Adrenal gland (tissue), 12 donors: Measurements from ENCODE around the gene ZKSCAN4. TPM values are rescaled to one million over a fixed set of nuclear protein-coding genes. Genes with fewer than 3 reads are reported as not detected.

Source experiments
- DNase-seq, 7 donors: peaks; one replicate each; pipeline ENCODE4 v3.0.0-alpha.2; 2019 to 2020
- H3K27ac ChIP-seq, 5 donors: fragments of 200-600 bp; sonication (generic) in 4 of 5; 1 replicate in 3 of 5; 2 replicates in 2 of 5; pipeline versions ENCODE4 v1.5.1 to v1.8.0; 2016 to 2020; ENCODE audit warnings: mild to moderate bottlenecking in 1 of 5
- H3K27me3 ChIP-seq: fragments of 200-600 bp; 2 replicates; pipeline ENCODE4 v1.8.0; 2021
- H3K36me3 ChIP-seq, 2 donors: fragments of 200-600 bp; replicated peaks in 1 of 2; 1 replicate in 1 of 2; 2 replicates in 1 of 2; pipeline versions ENCODE4 v1.5.1 to v1.8.0; 2018 to 2022
- H3K4me1 ChIP-seq, 2 donors: fragments of 200-600 bp; replicated peaks in 1 of 2; 1 replicate in 1 of 2; 2 replicates in 1 of 2; pipeline versions ENCODE4 v1.5.1 to v1.8.0; 2018 to 2021
- H3K4me3 ChIP-seq, 4 donors: fragments of 200-600 bp; sonication (generic) in 3 of 4; one replicate each; pipeline ENCODE4 v1.5.1; 2016 to 2018
- H3K9me3 ChIP-seq, 3 donors: fragments of 200-600 bp; sonication (generic) in 1 of 3; replicated peaks in 1 of 3; 1 replicate in 2 of 3; 2 replicates in 1 of 3; pipeline versions ENCODE4 v1.5.1 to v1.8.0; 2016 to 2021
- CTCF ChIP-seq, 6 experiments: fragments of 450-650 bp in 4 of 6; fragments of 200-600 bp in 2 of 6; sonication (generic) in 1 of 6; IDR thresholded peaks; 1 replicate in 5 of 6; 2 replicates in 1 of 6; pipeline versions ENCODE4 v1.5.1 to v1.8.0; 2016 to 2021; ENCODE audit warnings: antibody characterized with exemption in 6 of 6, mild to moderate bottlenecking in 2 of 6, moderate library complexity in 1 of 6
- POLR2A ChIP-seq, 2 donors: fragments of 450-650 bp; IDR thresholded peaks; one replicate each; pipeline ENCODE4 v1.6.1; 2017; ENCODE audit warnings: antibody characterized with exemption in 2 of 2, mild to moderate bottlenecking in 2 of 2, moderate library complexity in 1 of 2
- WGBS, 4 donors: extraction: QIAGEN DNeasy Blood & Tissue Kit in 2 of 4; methylation state at CpG; one replicate each; pipeline versions ENCODE4 v1.1.5 to v1.1.7; 2013 to 2017; 5-methylcytosine and 5-hydroxymethylcytosine counted together
- intact Hi-C, 2 donors: fragments of 100-400 bp; cut with DNase I; formaldehyde crosslinking; loops; one replicate each; pipeline versions ENCODE4 v1.14.1 to v1.15.0; 2022 to 2023
- polyA plus RNA-seq, 3 donors: library from polyadenylated mRNA; stranded (reverse); fragments of 200-250 nt in 2 of 3; fragments of 350-450 nt in 1 of 3; fragmentation: Illumina TruSeq in 1 of 3; extraction: RNeasy Lipid Tissue Mini Kit (QIAGEN cat#74804) in 1 of 3; gene quantifications; one replicate each; pipeline ENCODE4 v1.2.3, GENCODE V29; 2013 to 2014
- total RNA-seq, 9 donors: library from RNA; depleted of rRNA in 4 of 9; stranded (reverse); fragments of >200 nt in 4 of 9; fragments of 120-200 nt in 1 of 9; fragmentation: NEBNext Ultra II Directional in 1 of 9; extraction: Animal tissue kit (Norgen Biotek cat#: 25700) in 1 of 9; gene quantifications; one replicate each; pipeline versions ENCODE4 v1.1.0 to v1.2.4, GENCODE V29; 2013 to 2023
- donor health status: healthy with polysubstance abuse.
- donor health status: Bipolar disorder and iron deficiency.
- donor health status: DM: yes; HTN: yes; CAD: no.
- donor health status: DM: no; HTN: no; CAD: no.
- donor health status: DM: no; HTN: no; CAD: no.
- donor health status: DM: yes; HTN: yes; CAD: no.

Gene ZKSCAN4
- total and polyA plus RNA-seq, 12 donors: 1.5 to 7.3 (median 4.3) TPM

GRCh38 chr6:28239636-28240035, 12.4 kb downstream of the ZKSCAN4 start:
- TF ChIP-seq POLR2A (IDR thresholded peaks at IDR 0.05) (no peak), CTCF (IDR thresholded peaks at IDR 0.05) (no peak)
- Histone ChIP-seq H3K36me3 (peaks cover 0 to 5% of the 10 kb centered on the region in 2 donors), H3K4me3 (no peak overlapping the region), H3K4me1 (no peaks in the 10 kb centered on the region), H3K27me3 (no peaks in the 10 kb centered on the region), H3K27ac (no peak overlapping the region), H3K9me3 (no peaks in the 10 kb centered on the region)
- 86 to 100% (median 94%) methylated on average over 1 of the region's 1 CpG for WGBS, 4 donors
- DNase-seq: no peak
- intact Hi-C loops: no loop called here

GRCh38 chr6:28235912-28236452, 16.1 kb downstream of the ZKSCAN4 start:
- WGBS, 4 donors: 70 to 84% (median 76%) methylated on average over 3 of the region's 3 CpGs

DNA sequence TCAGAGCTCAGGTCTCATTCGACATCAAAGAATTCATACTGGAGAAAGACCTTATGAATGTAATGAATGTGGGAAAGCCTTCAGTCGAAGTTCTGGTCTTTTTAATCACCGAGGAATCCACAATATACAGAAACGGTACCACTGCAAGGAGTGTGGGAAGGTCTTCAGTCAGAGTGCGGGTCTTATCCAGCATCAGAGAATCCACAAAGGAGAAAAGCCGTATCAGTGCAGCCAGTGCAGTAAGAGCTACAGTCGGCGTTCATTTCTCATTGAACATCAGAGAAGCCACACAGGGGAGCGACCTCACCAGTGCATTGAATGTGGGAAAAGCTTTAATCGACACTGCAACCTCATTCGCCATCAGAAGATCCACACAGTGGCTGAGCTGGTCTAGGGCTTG, 19.3 kb downstream of the ZKSCAN4 start:
- TF ChIP-seq CTCF (IDR thresholded peaks at IDR 0.05) (no peak), POLR2A (IDR thresholded peaks at IDR 0.05) (no peak)
- no peak overlapping the region for H3K4me3 ChIP-seq
- H3K27ac ChIP-seq: no peak overlapping the region
- H3K36me3 ChIP-seq: peaks cover 0 to 29% of the 10 kb centered on the region in 2 donors
- H3K27me3 ChIP-seq: no peaks in the 10 kb centered on the region
- WGBS, 4 donors: 94 to 98% (median 95%) methylated on average over 11 of the region's 11 CpGs
- intact Hi-C loops: no loop called here
- DNase-seq: no peak
- no peaks in the 10 kb centered on the region for H3K9me3 ChIP-seq
- no peaks in the 10 kb centered on the region for H3K4me1 ChIP-seq

More at GRCh38 chr6:28235912-28236452, 16.1 kb downstream of the ZKSCAN4 start:
- no peaks in the 10 kb centered on the region for H3K27me3 ChIP-seq
- no peak for DNase-seq
- H3K9me3 ChIP-seq: no peaks in the 10 kb centered on the region
- intact Hi-C loops: no loop called here
- no peak overlapping the region for H3K4me3 ChIP-seq
- H3K36me3 ChIP-seq: no peaks in the 10 kb centered on the region
- H3K27ac ChIP-seq: no peak overlapping the region
- H3K4me1 ChIP-seq: no peaks in the 10 kb centered on the region
- no peak for TF ChIP-seq POLR2A (IDR thresholded peaks at IDR 0.05)
- no peak for TF ChIP-seq CTCF (IDR thresholded peaks at IDR 0.05)

DNA sequence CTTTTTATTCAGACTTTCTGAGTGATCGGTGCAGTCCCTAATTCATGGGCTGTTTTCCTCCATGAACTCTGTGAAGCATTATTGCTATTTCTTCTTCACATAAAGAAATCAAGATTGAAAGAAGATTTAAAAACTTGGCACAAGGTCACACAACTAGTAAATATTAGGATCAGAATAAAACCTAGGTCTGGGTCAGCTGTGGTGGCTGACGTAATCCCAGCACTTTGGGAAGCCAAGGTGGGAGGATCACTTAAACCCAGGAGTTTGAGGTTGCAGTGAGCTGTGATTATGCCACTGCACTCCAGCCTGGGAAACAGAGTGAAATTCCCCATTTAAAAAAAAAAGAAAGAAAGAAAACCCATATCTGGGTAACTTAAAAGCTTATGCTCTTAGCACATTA, 25.6 kb downstream of the ZKSCAN4 start:
- TF ChIP-seq POLR2A (IDR thresholded peaks at IDR 0.05) (no peak), CTCF (IDR thresholded peaks at IDR 0.05) (no peak)
- peaks cover 0 to 35% of the 10 kb centered on the region in 2 donors for H3K36me3 ChIP-seq
- WGBS, 4 donors: 91 to 95% (median 93%) methylated on average over 2 of the region's 2 CpGs
- no peaks in the 10 kb centered on the region for H3K9me3 ChIP-seq
- no peak overlapping the region for H3K27ac ChIP-seq
- H3K4me1 ChIP-seq: peaks cover 7 to 15% of the 10 kb centered on the region in 2 donors
- DNase-seq: no peak
- no peaks in the 10 kb centered on the region for H3K27me3 ChIP-seq
- intact Hi-C loops: no loop called here
- no peak overlapping the region for H3K4me3 ChIP-seq
